NCI-H2029 treated with DMSO at 0.1 percent for 48 hours (cell line): ENCODE results near the gene GDNF.
"Not testable (repeated sequence)": the region's sequence is repeated elsewhere in the genome, so short reads cannot be mapped to it uniquely, and the experiment has no call there.

ENCODE experiments used
- DNase-seq: peaks from one replicate; lab custom pipeline; 2025; lab: John Stamatoyannopoulos, UW

GDNF gene

GRCh38 chr5:37815913-37816312 is 23.9 kb downstream of the GDNF start:
- DNase-seq, result no peak

- no peak for DNase-seq
These were observed 25.1 kb downstream of the GDNF start for GRCh38 chr5:37814699-37815098.

- no peak for DNase-seq
These were observed 27.5 kb downstream of the GDNF start for GRCh38 chr5:37812365-37812764.

GRCh38 chr5:37811866-37812265 is 28.0 kb downstream of the GDNF start:
- DNase-seq, result no peak

GRCh38 chr5:37810311-37810710 is 29.5 kb downstream of the GDNF start:
- no peak for DNase-seq

GRCh38 chr5:37808945-37809344 is 30.9 kb downstream of the GDNF start:
- no peak for DNase-seq

- DNase-seq, result no peak
These were observed 32.1 kb downstream of the GDNF start for GRCh38 chr5:37807621-37808301.

GRCh38 chr5:37807015-37807414 is 32.8 kb downstream of the GDNF start:
- DNase-seq, result no peak

- no peak for DNase-seq
These were observed 33.4 kb downstream of the GDNF start for GRCh38 chr5:37806476-37806875.

- no peak for DNase-seq
These were observed 33.8 kb downstream of the GDNF start for GRCh38 chr5:37806016-37806415.

GRCh38 chr5:37804401-37804800 is 35.4 kb downstream of the GDNF start:
- DNase-seq, result no peak

GRCh38 chr5:37803487-37803886 is 36.4 kb downstream of the GDNF start:
- no peak for DNase-seq

- no peak for DNase-seq
These were observed 38.3 kb downstream of the GDNF start for GRCh38 chr5:37801521-37801920.

- DNase-seq, result no peak
These were observed 39.9 kb downstream of the GDNF start for GRCh38 chr5:37799865-37800421.

- DNase-seq, result not testable (repeated sequence)
These were observed 43.4 kb downstream of the GDNF start for GRCh38 chr5:37796435-37796834.

GRCh38 chr5:37795292-37795691 is 44.5 kb downstream of the GDNF start:
- DNase-seq, result not testable (repeated sequence)

- no peak for DNase-seq
These were observed 46.7 kb downstream of the GDNF start for GRCh38 chr5:37792975-37793631.

- DNase-seq, result no peak
These were observed 48.5 kb downstream of the GDNF start for GRCh38 chr5:37791321-37791720.

GRCh38 chr5:37789991-37790390 is 49.9 kb downstream of the GDNF start:
- DNase-seq, result no peak

- no peak for DNase-seq
These were observed 52.1 kb downstream of the GDNF start for GRCh38 chr5:37787742-37788141.

- DNase-seq, result no peak
These were observed 52.9 kb downstream of the GDNF start for GRCh38 chr5:37786862-37787519.

- no peak for DNase-seq
These were observed 53.4 kb downstream of the GDNF start for GRCh38 chr5:37786416-37786815.

- DNase-seq, result not testable (repeated sequence)
These were observed 58.4 kb downstream of the GDNF start for GRCh38 chr5:37781409-37781808.
